Immature natural killer cell (primary cell): Measurements from ENCODE around the gene GPX5. TPM values are rescaled to one million over a fixed set of nuclear protein-coding genes. Genes with fewer than 3 reads are reported as not detected.

Experiments used
- DNase-seq, 3 donors: peaks; one replicate each; pipeline ENCODE4 v3.0.0; 2022; ENCODE audit warnings: mixed read lengths in 1 of 3
- H3K27ac Mint-ChIP-seq, 6 donors: one replicate each; pipeline ENCODE4 v1.8.0; 2020; ENCODE audit warnings: mixed read lengths in 6 of 6, mild to moderate bottlenecking in 5 of 6, inconsistent platforms in 4 of 6, moderate library complexity in 3 of 6
- H3K27me3 Mint-ChIP-seq, 3 donors: one replicate each; pipeline ENCODE4 v1.8.0; 2020 to 2021; ENCODE audit warnings: low read depth in 3 of 3, mild to moderate bottlenecking in 3 of 3, mixed read lengths in 3 of 3, moderate library complexity in 3 of 3, inconsistent platforms in 1 of 3
- H3K36me3 Mint-ChIP-seq, 3 donors: one replicate each; pipeline ENCODE4 v1.8.0; 2020; ENCODE audit warnings: mixed read lengths in 3 of 3, inconsistent platforms in 2 of 3, mild to moderate bottlenecking in 2 of 3
- H3K4me1 Mint-ChIP-seq, 2 donors: one replicate each; pipeline ENCODE4 v1.8.0; 2020; ENCODE audit warnings: inconsistent platforms in 2 of 2, mild to moderate bottlenecking in 2 of 2, mixed read lengths in 2 of 2, moderate library complexity in 1 of 2
- H3K4me3 Mint-ChIP-seq, 5 donors: one replicate each; pipeline ENCODE4 v1.8.0; 2020; ENCODE audit warnings: mild to moderate bottlenecking in 5 of 5, mixed read lengths in 5 of 5, inconsistent platforms in 3 of 5, moderate library complexity in 3 of 5
- H3K9me3 Mint-ChIP-seq, 6 donors: one replicate each; pipeline ENCODE4 v1.8.0; 2020; ENCODE audit warnings: mild to moderate bottlenecking in 6 of 6, mixed read lengths in 6 of 6, inconsistent platforms in 4 of 6, moderate library complexity in 3 of 6
- polyA plus RNA-seq, 3 donors: library from polyadenylated mRNA; unstranded; fragments of 300-500 nt; fragmentation: Illumina TruSeq; gene quantifications; one replicate each; pipeline ENCODE4 v1.2.3, GENCODE V29; 2021

The GPX5 gene
- polyA plus RNA-seq, 3 donors from 2014 or later: not detected

DNA sequence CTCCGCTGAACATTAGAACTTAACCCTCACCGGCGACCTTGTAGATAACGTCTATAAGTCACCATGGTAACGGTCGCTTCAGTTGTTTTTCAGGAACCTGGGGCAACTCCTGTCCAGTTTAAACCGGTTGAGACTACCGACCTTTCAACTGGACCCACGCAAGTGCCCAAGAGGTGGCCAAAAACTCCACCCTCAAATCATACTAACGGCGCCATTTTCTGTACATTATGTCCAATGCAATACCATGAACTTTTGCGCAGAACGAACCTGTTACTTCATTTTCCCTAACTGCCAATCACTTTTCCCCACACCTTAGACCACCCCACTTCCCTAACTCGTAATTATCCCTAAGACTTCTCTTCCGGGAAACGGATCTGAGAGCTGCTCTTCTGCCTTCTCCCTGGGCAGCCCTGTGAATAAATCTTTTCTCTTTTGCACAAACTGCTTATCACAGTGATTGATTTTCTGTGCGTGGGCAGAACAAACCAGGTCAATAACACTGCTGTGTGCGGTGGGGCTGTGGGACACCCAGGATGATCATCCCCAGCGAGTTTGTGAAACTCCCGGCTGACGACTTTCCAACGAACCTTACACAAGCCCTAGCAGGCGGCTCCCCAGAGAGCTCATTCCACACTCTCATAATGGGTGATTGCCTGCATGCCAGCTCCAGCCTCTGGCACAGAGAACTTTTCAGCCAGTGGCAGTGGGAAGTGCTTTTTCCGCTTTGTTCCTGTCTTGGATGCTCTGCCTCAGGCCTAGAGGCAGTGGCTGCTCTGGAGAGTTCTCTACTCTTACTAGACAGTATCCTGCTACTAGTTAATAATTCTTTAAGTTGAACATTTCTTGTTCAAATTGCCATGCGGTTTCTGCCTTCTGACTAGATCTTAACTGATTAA, 28.6 kb downstream of the GPX5 start:
- Mint-ChIP-seq H3K4me1 (no peaks in the 10 kb centered on the region), H3K27ac (no peak overlapping the region), H3K9me3 (peaks cover 0 to 6% (median 0%) of the 10 kb centered on the region in 6 donors), H3K27me3 (peaks cover 5 to 25% (median 13%) of the 10 kb centered on the region in 3 donors), H3K36me3 (no peaks in the 10 kb centered on the region), H3K4me3 (no peak overlapping the region)
- DNase-seq: no peak

DNA sequence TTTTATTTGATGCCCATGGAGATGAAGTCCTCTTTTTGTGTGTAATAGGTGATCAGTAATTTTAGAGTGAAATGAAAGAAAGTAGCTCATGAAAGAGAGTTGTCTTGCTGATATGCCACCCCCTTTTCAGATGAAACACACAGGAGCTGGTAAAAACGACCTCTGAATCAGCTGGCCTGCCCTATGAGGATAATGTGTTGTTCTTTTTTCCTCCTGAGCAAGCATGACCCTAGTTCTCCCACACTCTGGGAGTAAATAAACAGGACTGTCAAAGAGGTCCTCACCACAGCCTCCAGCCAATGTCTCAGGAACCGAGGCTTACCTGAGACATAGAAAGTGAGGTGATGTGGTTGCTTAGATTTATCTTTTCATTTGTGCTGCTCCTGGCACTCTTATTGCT, 29.5 kb downstream of the GPX5 start:
- Mint-ChIP-seq H3K4me1 (no peaks in the 10 kb centered on the region), H3K27ac (no peak overlapping the region), H3K36me3 (no peaks in the 10 kb centered on the region), H3K4me3 (no peak overlapping the region), H3K9me3 (peaks cover 0 to 6% (median 0%) of the 10 kb centered on the region in 6 donors), H3K27me3 (peaks cover 6 to 27% (median 15%) of the 10 kb centered on the region in 3 donors)
- DNase-seq: no peak

DNA sequence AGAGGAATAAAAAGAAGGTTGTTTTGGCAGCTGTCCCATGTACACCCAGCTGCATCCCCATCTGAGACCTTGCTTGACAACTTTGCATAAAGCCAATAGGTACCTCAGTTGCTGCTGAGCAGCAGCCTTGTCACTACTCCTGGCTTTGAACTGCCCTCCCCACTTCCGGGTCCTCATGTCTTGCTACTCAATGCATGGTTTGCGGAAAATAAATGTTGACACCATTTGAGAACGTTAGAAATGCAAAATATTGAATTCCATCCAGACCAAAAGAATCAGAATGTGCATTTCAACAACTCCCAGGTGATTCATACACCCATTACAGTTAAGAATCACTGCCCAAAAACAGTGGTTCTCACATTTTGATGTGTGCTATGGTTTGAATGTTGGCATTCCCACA, 32.9 kb downstream of the GPX5 start:
- Mint-ChIP-seq H3K27ac (no peak overlapping the region), H3K9me3 (peaks cover 0 to 3% (median 0%) of the 10 kb centered on the region in 6 donors), H3K4me3 (no peak overlapping the region), H3K36me3 (no peaks in the 10 kb centered on the region), H3K4me1 (no peaks in the 10 kb centered on the region), H3K27me3 (peaks cover 7 to 24% (median 8%) of the 10 kb centered on the region in 3 donors)
- no peak for DNase-seq

DNA sequence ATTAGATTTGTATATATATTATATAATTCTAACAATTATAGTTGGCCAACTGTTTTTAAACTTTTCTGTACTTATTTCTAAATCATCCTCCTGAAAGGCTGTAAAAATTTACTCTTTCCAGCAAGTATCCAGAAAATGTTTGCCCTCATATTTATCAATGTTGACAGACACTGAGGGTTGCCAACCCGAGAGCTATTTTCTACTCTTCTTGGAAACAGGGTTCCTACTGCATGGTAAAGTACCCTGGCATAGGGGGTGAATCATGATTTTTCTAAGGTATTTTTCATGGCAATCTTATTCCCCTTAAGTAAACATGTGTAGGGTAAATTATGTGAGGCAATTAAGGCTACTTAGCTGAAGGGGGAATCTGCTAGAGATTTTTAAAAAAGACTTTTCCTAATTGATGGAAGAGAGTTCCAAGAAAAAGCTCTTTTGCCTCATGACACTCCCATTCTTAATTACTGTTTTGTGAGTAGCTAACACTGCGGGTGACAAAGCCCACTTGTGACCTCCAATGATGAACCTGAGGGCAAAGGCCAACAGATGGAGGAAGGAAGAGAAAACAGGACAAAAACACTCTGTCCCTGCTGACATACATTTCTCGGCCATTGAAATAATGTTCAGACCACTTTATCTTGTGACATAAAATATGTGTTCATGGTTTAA, 37.9 kb downstream of the GPX5 start:
- no peaks in the 10 kb centered on the region for H3K4me1 Mint-ChIP-seq
- DNase-seq: no peak
- H3K27me3 Mint-ChIP-seq: peaks cover 5 to 19% (median 6%) of the 10 kb centered on the region in 3 donors
- H3K36me3 Mint-ChIP-seq: no peaks in the 10 kb centered on the region
- no peak overlapping the region for H3K4me3 Mint-ChIP-seq
- H3K9me3 Mint-ChIP-seq: peaks cover 0 to 5% (median 0%) of the 10 kb centered on the region in 6 donors
- H3K27ac Mint-ChIP-seq: no peak overlapping the region

GRCh38 chr6:28565823-28566526, 40.3 kb downstream of the GPX5 start:
- peaks cover 3 to 17% (median 7%) of the 10 kb centered on the region in 3 donors for H3K27me3 Mint-ChIP-seq

DNA sequence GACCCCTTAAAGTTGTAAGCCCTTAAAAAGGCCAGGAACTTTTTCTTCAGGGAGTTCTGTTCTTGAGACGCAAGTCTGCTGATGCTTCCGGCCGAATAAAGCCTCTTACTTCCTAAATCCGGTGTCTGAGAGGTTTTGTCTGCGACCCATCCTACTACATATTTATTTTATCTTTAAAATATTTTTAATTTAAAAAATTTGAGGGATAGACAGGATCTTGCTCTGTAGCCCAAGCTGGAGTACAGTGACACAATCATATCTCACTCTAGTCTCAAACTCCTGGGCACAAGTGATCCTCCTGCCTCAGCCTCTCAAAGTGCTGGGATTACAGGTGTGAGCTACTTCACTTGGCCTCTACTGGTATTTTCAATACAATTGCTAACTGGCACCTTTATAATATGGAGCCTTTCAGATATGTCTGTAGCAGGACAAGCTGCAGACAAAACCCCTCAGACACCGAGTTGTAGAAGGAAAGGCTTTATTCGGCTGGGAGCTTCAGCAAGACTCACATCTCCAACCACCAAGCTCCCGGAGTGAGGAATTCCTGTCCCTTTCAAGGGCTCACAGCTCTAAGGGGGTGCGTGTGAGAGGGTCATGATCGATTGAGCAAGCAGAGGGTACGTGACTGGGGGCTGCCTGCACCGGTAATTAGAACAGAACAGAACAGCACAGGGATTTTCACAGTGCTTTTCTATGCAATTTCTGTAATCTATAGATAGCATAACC, 41.0 kb downstream of the GPX5 start:
- H3K27me3 Mint-ChIP-seq: peaks cover 3 to 17% (median 7%) of the 10 kb centered on the region in 3 donors
- peaks cover 0 to 5% (median 0%) of the 10 kb centered on the region in 6 donors for H3K9me3 Mint-ChIP-seq
- no peak for DNase-seq
- H3K4me1 Mint-ChIP-seq: no peaks in the 10 kb centered on the region
- H3K36me3 Mint-ChIP-seq: no peaks in the 10 kb centered on the region
- H3K4me3 Mint-ChIP-seq: no peak overlapping the region
- no peak overlapping the region for H3K27ac Mint-ChIP-seq

More at GRCh38 chr6:28565823-28566526, 40.3 kb downstream of the GPX5 start:
- H3K9me3 Mint-ChIP-seq: peaks cover 0 to 5% (median 0%) of the 10 kb centered on the region in 6 donors
- DNase-seq: no peak
- H3K36me3 Mint-ChIP-seq: no peaks in the 10 kb centered on the region
- no peak overlapping the region for H3K27ac Mint-ChIP-seq
- H3K4me1 Mint-ChIP-seq: no peaks in the 10 kb centered on the region
- H3K4me3 Mint-ChIP-seq: no peak overlapping the region

DNA sequence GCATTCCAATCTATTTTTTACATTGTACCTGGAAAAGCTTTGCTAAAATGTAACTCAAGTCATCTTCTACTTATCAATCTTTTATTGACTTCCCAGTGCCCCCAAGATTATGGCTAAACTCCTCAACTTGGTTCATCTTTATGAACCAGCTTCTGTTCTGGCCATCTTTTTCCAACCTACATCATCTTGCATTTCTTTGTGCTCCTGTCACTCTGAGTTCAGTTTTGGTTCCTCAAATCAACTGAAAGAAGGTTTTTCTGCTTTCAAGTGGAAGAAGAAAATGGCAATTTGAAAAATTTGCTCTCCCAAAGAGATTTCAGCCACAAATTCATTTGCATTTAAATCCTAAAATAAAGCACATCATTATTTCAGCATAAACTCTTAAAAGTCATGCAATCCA, 41.8 kb downstream of the GPX5 start:
- Mint-ChIP-seq H3K4me3 (no peak overlapping the region), H3K27me3 (peaks cover 3 to 17% (median 5%) of the 10 kb centered on the region in 3 donors), H3K36me3 (no peaks in the 10 kb centered on the region), H3K9me3 (peaks cover 0 to 5% (median 0%) of the 10 kb centered on the region in 6 donors), H3K4me1 (no peaks in the 10 kb centered on the region), H3K27ac (no peak overlapping the region)
- no peak for DNase-seq

- H3K9me3 Mint-ChIP-seq: peaks cover 0 to 5% (median 0%) of the 10 kb centered on the region in 6 donors
- no peak overlapping the region for H3K4me3 Mint-ChIP-seq
- H3K27me3 Mint-ChIP-seq: peaks cover 3 to 11% (median 5%) of the 10 kb centered on the region in 3 donors
- no peaks in the 10 kb centered on the region for H3K36me3 Mint-ChIP-seq
- H3K27ac Mint-ChIP-seq: no peak overlapping the region
- no peak for DNase-seq
- H3K4me1 Mint-ChIP-seq: no peaks in the 10 kb centered on the region
Measured at GRCh38 chr6:28568515-28569108, 42.9 kb downstream of the GPX5 start.

DNA sequence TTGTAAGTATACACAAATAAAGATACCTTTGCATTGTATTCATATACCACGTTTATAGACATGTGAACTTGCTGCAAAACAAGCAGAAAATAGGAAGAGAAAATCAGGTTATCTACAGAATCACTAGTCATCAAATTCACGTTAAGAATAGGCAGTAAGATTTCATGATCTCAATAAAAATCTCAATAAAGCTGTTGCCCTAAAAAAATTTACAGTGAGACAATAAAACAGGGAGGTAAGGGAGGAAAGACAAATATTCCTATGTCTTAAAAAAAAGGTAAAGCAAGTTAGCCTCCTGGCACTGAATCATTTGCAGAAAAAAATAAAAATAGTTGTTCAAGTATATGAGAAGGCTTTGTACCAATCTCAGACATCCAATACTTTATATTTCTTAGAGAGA, 44.1 kb downstream of the GPX5 start:
- H3K27me3 Mint-ChIP-seq: peaks cover 3 to 11% (median 5%) of the 10 kb centered on the region in 3 donors
- H3K27ac Mint-ChIP-seq: no peak overlapping the region
- H3K36me3 Mint-ChIP-seq: no peaks in the 10 kb centered on the region
- H3K4me3 Mint-ChIP-seq: no peak overlapping the region
- no peak for DNase-seq
- no peaks in the 10 kb centered on the region for H3K4me1 Mint-ChIP-seq
- peaks cover 0 to 5% (median 0%) of the 10 kb centered on the region in 6 donors for H3K9me3 Mint-ChIP-seq

- H3K27ac Mint-ChIP-seq: no peak overlapping the region
- H3K36me3 Mint-ChIP-seq: no peaks in the 10 kb centered on the region
- H3K9me3 Mint-ChIP-seq: peaks cover 0 to 5% (median 0%) of the 10 kb centered on the region in 6 donors
- DNase-seq: no peak
- H3K4me1 Mint-ChIP-seq: no peaks in the 10 kb centered on the region
- H3K27me3 Mint-ChIP-seq: peaks cover 4 to 15% (median 6%) of the 10 kb centered on the region in 3 donors
- no peak overlapping the region for H3K4me3 Mint-ChIP-seq
Measured at GRCh38 chr6:28580475-28580874, 54.8 kb downstream of the GPX5 start.

DNA sequence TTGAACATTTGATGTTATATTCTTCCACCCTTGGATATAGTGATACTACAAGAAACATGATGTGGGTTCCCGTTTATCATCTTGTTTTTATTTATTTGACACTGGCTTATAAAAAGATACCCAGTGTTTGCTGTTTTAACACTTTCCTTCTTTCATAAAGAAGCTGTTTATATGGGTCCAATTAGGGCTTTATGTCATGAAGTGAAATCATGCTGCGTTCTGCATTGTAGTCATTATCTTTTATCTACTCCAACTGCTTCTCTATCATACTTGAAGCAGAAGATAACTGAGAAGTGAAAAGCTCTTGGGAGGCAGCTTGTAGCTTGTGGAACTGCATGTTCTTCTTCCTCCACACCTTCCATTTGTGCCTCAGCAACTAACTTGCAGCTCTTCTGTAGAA, 57.8 kb downstream of the GPX5 start:
- H3K4me3 Mint-ChIP-seq: no peak overlapping the region
- no peak overlapping the region for H3K27ac Mint-ChIP-seq
- DNase-seq: no peak
- peaks cover 0 to 19% (median 9%) of the 10 kb centered on the region in 6 donors for H3K9me3 Mint-ChIP-seq
- H3K36me3 Mint-ChIP-seq: peaks cover 0 to 5% (median 0%) of the 10 kb centered on the region in 3 donors
- peaks cover 11 to 22% (median 16%) of the 10 kb centered on the region in 3 donors for H3K27me3 Mint-ChIP-seq
- H3K4me1 Mint-ChIP-seq: peaks cover 10 to 19% of the 10 kb centered on the region in 2 donors
